GM12878 (cell line): ENCODE data around the gene MT4. TPM values are rescaled to one million over a fixed set of nuclear protein-coding genes. Genes with fewer than 3 reads are reported as not detected.

Experiments
- ATAC-seq: fragments of 200-7000 bp; cut with Tn5 transposase; 3 replicates; pipeline ENCODE4 v1.9.1; 2020; ENCODE audit warnings: mild to moderate bottlenecking, moderate library complexity
- BruUV-seq: library from RNA; stranded (reverse); fragments of 400-500 nt; replicated peaks from 2 replicates; lab custom pipeline; 2021; lab: Mats Ljungman, UMichigan
- CTCF ChIA-PET: fragments of 300-600 bp; sonication (Branson Sonifier 250); formaldehyde crosslinking; extraction: SDS; loops from one replicate; lab custom pipeline; 2021; ENCODE audit warnings: inconsistent platforms; lab: Yijun Ruan, JAX
- POLR2A ChIA-PET: fragments of 350-600 bp; formaldehyde crosslinking; extraction: SDS; loops from one replicate; lab custom pipeline; 2021; ENCODE audit warnings: inconsistent platforms; lab: Charles Lee
- RAD21 ChIA-PET: fragments of 300-600 bp; sonication (Branson Sonifier 250); formaldehyde crosslinking; loops from one replicate; lab custom pipeline; 2023; ENCODE audit warnings: antibody characterized with exemption; ENCODE audit not compliant: unreplicated experiment; lab: Charles Lee
- SMC1A ChIA-PET: fragments of 300-600 bp; sonication (Branson Sonifier 250); formaldehyde crosslinking; loops from one replicate; lab custom pipeline; 2023; ENCODE audit not compliant: unreplicated experiment, uncharacterized antibody; lab: Charles Lee
- DNase-seq: peaks from one replicate; pipeline ENCODE4 v3.0.0-alpha.2; 2011; ENCODE audit warnings: low read depth, low spot score
- FAIRE-seq: peaks from 3 replicates; lab custom pipeline; 2011; peaks lifted over from hg19 to GRCh38; lab: Jason Lieb, UNC
- H2AFZ ChIP-seq: 2 replicates; pipeline ENCODE4 v1.6.0; 2011; ENCODE audit warnings: low read depth, low read length, control low read depth; ENCODE audit not compliant: control insufficient read depth
- H3K27ac ChIP-seq: 2 replicates; pipeline ENCODE4 v1.5.1; 2011; ENCODE audit warnings: control low read depth; ENCODE audit not compliant: control insufficient read depth, insufficient read depth
- H3K27me3 ChIP-seq, 2 experiments: replicated peaks in 1 of 2; 2 replicates each; pipeline versions ENCODE4 v1.6.0 to v1.6.1; 2011; ENCODE audit warnings: low read length in 1 of 2; ENCODE audit not compliant: control insufficient read depth in 2 of 2, insufficient read depth in 2 of 2
- H3K36me3 ChIP-seq, 2 experiments: 2 replicates each; pipeline ENCODE4 v1.5.1; 2011; ENCODE audit warnings: low read length in 1 of 2; ENCODE audit not compliant: control insufficient read depth in 2 of 2, insufficient read depth in 2 of 2
- H3K4me1 ChIP-seq: 2 replicates; pipeline ENCODE4 v1.6.1; 2011; ENCODE audit warnings: mild to moderate bottlenecking, low read length, moderate library complexity, mixed read lengths; ENCODE audit not compliant: control insufficient read depth, insufficient read depth
- H3K4me2 ChIP-seq: 2 replicates; pipeline ENCODE4 v1.6.0; 2011; ENCODE audit warnings: control low read depth; ENCODE audit not compliant: control insufficient read depth, insufficient read depth
- H3K4me3 ChIP-seq: fragments of 200-600 bp; sonication (generic); 2 replicates; pipeline ENCODE4 v1.5.1; 2016
- H3K79me2 ChIP-seq: 2 replicates; pipeline ENCODE4 v1.6.0; 2011; ENCODE audit warnings: low read length; ENCODE audit not compliant: control insufficient read depth, insufficient read depth
- H3K9ac ChIP-seq: 2 replicates; pipeline ENCODE4 v1.8.0; 2011; ENCODE audit warnings: low read length, control low read depth, mixed read lengths; ENCODE audit not compliant: control insufficient read depth, insufficient read depth
- H3K9me3 ChIP-seq: replicated peaks from 3 replicates; pipeline ENCODE4 v1.5.1; 2011; ENCODE audit warnings: mild to moderate bottlenecking, low read length; ENCODE audit not compliant: control insufficient read depth, insufficient read depth
- H4K20me1 ChIP-seq: 2 replicates; pipeline ENCODE4 v1.6.0; 2011; ENCODE audit not compliant: control insufficient read depth, insufficient read depth
- BCL3 ChIP-seq: IDR thresholded peaks from 2 replicates; pipeline ENCODE4 v1.6.1; 2011; ENCODE audit warnings: borderline replicate concordance, low read depth, mild to moderate bottlenecking, moderate library complexity, low read length; ENCODE audit not compliant: insufficient read depth, poor library complexity, severe bottlenecking
- DPF2 ChIP-seq: fragments of 450-650 bp; IDR thresholded peaks from 2 replicates; pipeline ENCODE4 v1.6.1; 2017; ENCODE audit warnings: mild to moderate bottlenecking
- GABPA ChIP-seq: IDR thresholded peaks from 2 replicates; pipeline ENCODE4 v1.6.1; 2014; ENCODE audit warnings: antibody characterized with exemption, low read depth, mild to moderate bottlenecking, inconsistent platforms
- HDGF ChIP-seq: fragments of 450-650 bp; IDR thresholded peaks from 2 replicates; pipeline ENCODE4 v1.6.1; 2016; ENCODE audit warnings: antibody characterized with exemption
- IKZF1 ChIP-seq: fragments of 450-650 bp; conservative IDR thresholded peaks from 2 replicates; pipeline ENCODE4 v1.6.1; 2017; ENCODE audit warnings: antibody characterized with exemption, mild to moderate bottlenecking
- NFYA ChIP-seq: IDR thresholded peaks from 2 replicates; pipeline ENCODE4 v1.6.1; 2011; ENCODE audit warnings: low read depth, mild to moderate bottlenecking, low read length, improper control_type of control experiment, borderline replicate concordance
- RFX5 ChIP-seq: IDR thresholded peaks from 2 replicates; pipeline ENCODE4 v1.6.1; 2011; ENCODE audit warnings: low read depth, low read length, improper control_type of control experiment
- SKIL ChIP-seq: fragments of 450-650 bp; IDR thresholded peaks from 2 replicates; pipeline ENCODE4 v1.6.1; 2017; ENCODE audit warnings: mild to moderate bottlenecking, low read depth, inconsistent platforms; ENCODE audit not compliant: poor library complexity, severe bottlenecking
- SREBF1 ChIP-seq: IDR thresholded peaks from 2 replicates; pipeline ENCODE4 v1.6.1; 2012; ENCODE audit warnings: mild to moderate bottlenecking, low read length
- STAT1 ChIP-seq: fragments of 450-650 bp; conservative IDR thresholded peaks from 2 replicates; pipeline ENCODE4 v1.6.1; 2014; ENCODE audit warnings: antibody characterized with exemption, mild to moderate bottlenecking
- TBL1XR1 ChIP-seq: IDR thresholded peaks from 2 replicates; pipeline ENCODE4 v1.6.1; 2012; ENCODE audit warnings: low read depth, low read length, improper control_type of control experiment
- YBX1 ChIP-seq: fragments of 450-650 bp; IDR thresholded peaks from 2 replicates; pipeline ENCODE4 v1.6.1; 2016; ENCODE audit warnings: antibody characterized with exemption
- ZBTB11 ChIP-seq: fragments of 450-650 bp; formaldehyde crosslinking; IDR thresholded peaks from 2 replicates; pipeline ENCODE4 v1.5.0; 2022; ENCODE audit warnings: mild to moderate bottlenecking, missing genetic modification characterization
- WGBS: methylation state at CpG from one replicate; pipeline ENCODE4 v1.1.6; 2016; ENCODE audit warnings: low lambda C conversion rate; ENCODE audit not compliant: insufficient replicate concordance, insufficient coverage; ENCODE audit errors: missing lambda C conversion rate; 5-methylcytosine and 5-hydroxymethylcytosine counted together
- in situ Hi-C: fragments of 300-500 bp; cut with MboI; formaldehyde crosslinking; loops from 9 replicates; pipeline ENCODE4 v1.14.3; 2018; ENCODE audit warnings: mixed read lengths
- intact Hi-C: fragments of 100-400 bp; cut with micrococcal nuclease; formaldehyde crosslinking; loops from one replicate; pipeline ENCODE4 v1.14.2; 2022; ENCODE audit not compliant: unreplicated experiment
- polyA plus RNA-seq, 11 experiments: library from polyadenylated mRNA; depleted of rRNA in 4 of 11; unstranded in 6 of 11; stranded (reverse) in 5 of 11; fragments of >200 nt; fragmentation: Nextera tagmentation in 4 of 11; fragmentation: Illumina TruSeq in 1 of 11; extraction: Ambion mirVana in 4 of 11; extraction: Trizol in 1 of 11; gene quantifications; 1 replicate in 1 of 11; 2 replicates in 10 of 11; pipeline versions ENCODE4 v1.2.1 to v1.2.3, GENCODE V29; 2011 to 2016; ENCODE audit warnings: inconsistent platforms in 2 of 11, missing spikeins in 2 of 11, low read depth in 1 of 11
- total RNA-seq, 4 experiments: library from RNA; depleted of rRNA in 3 of 4; stranded (reverse); fragments of >200 nt in 3 of 4; fragmentation: Illumina TruSeq in 1 of 4; extraction: Trizol in 1 of 4; gene quantifications; 2 replicates each; pipeline versions ENCODE4 v1.2.1 to v1.2.3, GENCODE V29; 2013 to 2021
- TF ChIP-seq, protein P1 (sequence below): fragments of 450-650 bp; IDR thresholded peaks from 2 replicates; pipeline ENCODE4 v1.6.1; 2016; ENCODE audit warnings: mild to moderate bottlenecking, moderate library complexity, borderline replicate concordance

MT4 gene
- total and polyA plus RNA-seq, 10 of the 15 experiments (the other 5 are each of a cell fraction or from before 2014, with no cell fraction given) = not detected

DNA sequence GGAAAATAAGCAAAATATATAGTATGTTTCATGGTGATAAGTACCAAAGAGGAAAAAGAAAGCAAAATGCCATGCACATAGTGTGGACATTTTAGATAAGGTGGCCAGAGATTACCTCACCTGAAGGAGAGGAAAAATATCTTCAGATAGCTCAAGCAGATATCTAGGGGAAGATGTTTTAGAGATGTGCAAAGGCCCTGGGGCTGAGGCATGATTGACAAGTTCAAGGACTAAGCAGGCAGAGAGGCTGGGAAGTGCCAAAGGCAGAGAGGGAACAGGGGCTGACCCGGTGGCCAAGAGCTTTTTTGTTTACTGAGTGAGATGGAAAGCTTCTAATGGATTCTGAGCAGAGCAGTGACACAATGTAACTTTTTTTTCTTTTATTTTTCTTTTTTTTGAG lies 4.4 kb upstream of the MT4 start:
- no peaks in the 10 kb centered on the region for H4K20me1 ChIP-seq
- ChIA-PET RAD21 (no interaction called here), SMC1A (interaction anchor here (1.3 kb wide), 1 partner anchor 13 kb away, joined by 4 read pairs; no protein-coding TSS in a partner anchor), CTCF (interaction anchor here (1.6 kb wide), 1 partner anchor 141 kb away, joined by 3 read pairs; no protein-coding TSS in a partner anchor), POLR2A (no interaction called here)
- no peak overlapping the region for H3K27ac ChIP-seq
- no peak for FAIRE-seq
- no TSS peak for BruUV-seq
- H2AFZ ChIP-seq = no peak overlapping the region
- no peaks in the 10 kb centered on the region for H3K9me3 ChIP-seq
- H3K4me1 ChIP-seq = no peaks in the 10 kb centered on the region
- WGBS = 46% methylated on average over 1 of the region's 1 CpG
- in situ Hi-C loops = no loop called here
- intact Hi-C loops = no loop called here
- ATAC-seq = no peak
- no peak overlapping the region for H3K4me2 ChIP-seq
- no peak overlapping the region for H3K9ac ChIP-seq
- no peak for DNase-seq
- H3K36me3 ChIP-seq = no peaks in the 10 kb centered on the region
- no peak overlapping the region for H3K4me3 ChIP-seq
- no peaks in the 10 kb centered on the region for H3K79me2 ChIP-seq
- no peaks in the 10 kb centered on the region; a peak in 2 of 4 replicates for H3K27me3 ChIP-seq
- TF ChIP-seq RFX5 (no peak), TBL1XR1 (no peak), IKZF1 (no peak), GABPA (no peak), STAT1 (no peak), NFYA (no peak), DPF2 (no peak), BCL3 (no peak), HDGF (no peak), SREBF1 (no peak), SKIL (no peak), ZBTB11 (CRISPR knock-in tag) (no peak), YBX1 (no peak)
- TF ChIP-seq, protein P1, sequence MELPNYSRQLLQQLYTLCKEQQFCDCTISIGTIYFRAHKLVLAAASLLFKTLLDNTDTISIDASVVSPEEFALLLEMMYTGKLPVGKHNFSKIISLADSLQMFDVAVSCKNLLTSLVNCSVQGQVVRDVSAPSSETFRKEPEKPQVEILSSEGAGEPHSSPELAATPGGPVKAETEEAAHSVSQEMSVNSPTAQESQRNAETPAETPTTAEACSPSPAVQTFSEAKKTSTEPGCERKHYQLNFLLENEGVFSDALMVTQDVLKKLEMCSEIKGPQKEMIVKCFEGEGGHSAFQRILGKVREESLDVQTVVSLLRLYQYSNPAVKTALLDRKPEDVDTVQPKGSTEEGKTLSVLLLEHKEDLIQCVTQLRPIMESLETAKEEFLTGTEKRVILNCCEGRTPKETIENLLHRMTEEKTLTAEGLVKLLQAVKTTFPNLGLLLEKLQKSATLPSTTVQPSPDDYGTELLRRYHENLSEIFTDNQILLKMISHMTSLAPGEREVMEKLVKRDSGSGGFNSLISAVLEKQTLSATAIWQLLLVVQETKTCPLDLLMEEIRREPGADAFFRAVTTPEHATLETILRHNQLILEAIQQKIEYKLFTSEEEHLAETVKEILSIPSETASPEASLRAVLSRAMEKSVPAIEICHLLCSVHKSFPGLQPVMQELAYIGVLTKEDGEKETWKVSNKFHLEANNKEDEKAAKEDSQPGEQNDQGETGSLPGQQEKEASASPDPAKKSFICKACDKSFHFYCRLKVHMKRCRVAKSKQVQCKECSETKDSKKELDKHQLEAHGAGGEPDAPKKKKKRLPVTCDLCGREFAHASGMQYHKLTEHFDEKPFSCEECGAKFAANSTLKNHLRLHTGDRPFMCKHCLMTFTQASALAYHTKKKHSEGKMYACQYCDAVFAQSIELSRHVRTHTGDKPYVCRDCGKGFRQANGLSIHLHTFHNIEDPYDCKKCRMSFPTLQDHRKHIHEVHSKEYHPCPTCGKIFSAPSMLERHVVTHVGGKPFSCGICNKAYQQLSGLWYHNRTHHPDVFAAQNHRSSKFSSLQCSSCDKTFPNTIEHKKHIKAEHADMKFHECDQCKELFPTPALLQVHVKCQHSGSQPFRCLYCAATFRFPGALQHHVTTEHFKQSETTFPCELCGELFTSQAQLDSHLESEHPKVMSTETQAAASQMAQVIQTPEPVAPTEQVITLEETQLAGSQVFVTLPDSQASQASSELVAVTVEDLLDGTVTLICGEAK = no peak
